Activated naive CD8-positive, alpha-beta T cell treated with anti-CD3 and anti-CD28 coated beads, Interleukin-2, amount 50 U/mL, for 24 hours (primary cell): ENCODE results near the gene AAMP.
A peak's percentile ranks its signal among the peaks of the same experiment; 100 is the strongest.

Experiments
- ATAC-seq: fragments of 150-1000 bp; cut with Tn5 transposase; one replicate; pipeline ENCODE4 v1.10.0; 2021
- DNase-seq: peaks from one replicate; pipeline ENCODE4 v3.0.0; 2021
- H3K27ac Mint-ChIP-seq: one replicate; pipeline ENCODE4 v1.8.0; 2021; ENCODE audit warnings: mild to moderate bottlenecking, mixed read lengths
- H3K27me3 Mint-ChIP-seq: one replicate; pipeline ENCODE4 v1.8.0; 2021; ENCODE audit warnings: mixed read lengths
- H3K36me3 Mint-ChIP-seq: one replicate; pipeline ENCODE4 v1.8.0; 2021; ENCODE audit warnings: low read depth, mixed read lengths
- H3K4me1 Mint-ChIP-seq: one replicate; pipeline ENCODE4 v1.8.0; 2021; ENCODE audit warnings: mixed read lengths
- H3K4me3 Mint-ChIP-seq: one replicate; pipeline ENCODE4 v1.8.0; 2021; ENCODE audit warnings: mild to moderate bottlenecking, moderate library complexity, mixed read lengths
- H3K9me3 Mint-ChIP-seq: one replicate; pipeline ENCODE4 v1.8.0; 2021; ENCODE audit warnings: mixed read lengths

The AAMP gene

GRCh38 chr2:218286570-218287459 is 16.9 kb upstream of the AAMP start:
- Mint-ChIP-seq H3K4me3 (peak overlapping the region; percentile 83), H3K27me3 (no peaks in the 10 kb centered on the region)

GRCh38 chr2:218285604-218286003 is 15.7 kb upstream of the AAMP start:
- Mint-ChIP-seq H3K4me3 (peak overlapping the region; percentile 83), H3K4me1 (peaks cover 76% of the 10 kb centered on the region), H3K27ac (peak overlapping the region; percentile 98), H3K27me3 (no peaks in the 10 kb centered on the region), H3K9me3 (no peaks in the 10 kb centered on the region), H3K36me3 (peaks cover 12% of the 10 kb centered on the region)
- ATAC-seq = no peak
- no peak for DNase-seq

More at GRCh38 chr2:218286570-218287459, 16.9 kb upstream of the AAMP start:
- DNase-seq = peak; percentile 84
- H3K9me3 Mint-ChIP-seq = no peaks in the 10 kb centered on the region
- peak; percentile 81 for ATAC-seq
- peaks cover 83% of the 10 kb centered on the region for H3K4me1 Mint-ChIP-seq
- peak overlapping the region; percentile 98 for H3K27ac Mint-ChIP-seq
- H3K36me3 Mint-ChIP-seq = peaks cover 9% of the 10 kb centered on the region

- peaks cover 19% of the 10 kb centered on the region for H3K36me3 Mint-ChIP-seq
- no peaks in the 10 kb centered on the region for H3K27me3 Mint-ChIP-seq
- H3K4me1 Mint-ChIP-seq = peaks cover 63% of the 10 kb centered on the region
- DNase-seq (peak; percentile 66), ATAC-seq (peak; percentile 59)
- peak overlapping the region; percentile 83 for H3K4me3 Mint-ChIP-seq
- peak overlapping the region; percentile 98 for H3K27ac Mint-ChIP-seq
- no peaks in the 10 kb centered on the region for H3K9me3 Mint-ChIP-seq
Measured at GRCh38 chr2:218284106-218284811, 14.3 kb upstream of the AAMP start.

GRCh38 chr2:218282173-218282991 is 12.4 kb upstream of the AAMP start:
- H3K36me3 Mint-ChIP-seq = peaks cover 13% of the 10 kb centered on the region
- H3K9me3 Mint-ChIP-seq = no peaks in the 10 kb centered on the region
- H3K4me3 Mint-ChIP-seq = no peak overlapping the region
- H3K27me3 Mint-ChIP-seq = no peaks in the 10 kb centered on the region
- DNase-seq (no peak), ATAC-seq (no peak)
- peak overlapping the region; percentile 27 for H3K27ac Mint-ChIP-seq
- peaks cover 46% of the 10 kb centered on the region for H3K4me1 Mint-ChIP-seq

- Mint-ChIP-seq H3K36me3 (peaks cover 13% of the 10 kb centered on the region), H3K4me3 (no peak overlapping the region), H3K27ac (no peak overlapping the region), H3K9me3 (no peaks in the 10 kb centered on the region), H3K4me1 (peaks cover 36% of the 10 kb centered on the region), H3K27me3 (no peaks in the 10 kb centered on the region)
- ATAC-seq (no peak), DNase-seq (no peak)
Measured at GRCh38 chr2:218281449-218281848, 11.5 kb upstream of the AAMP start.

GRCh38 chr2:218280260-218280870 is 10.4 kb upstream of the AAMP start:
- no peak for DNase-seq
- ATAC-seq = no peak
- Mint-ChIP-seq H3K36me3 (peaks cover 15% of the 10 kb centered on the region), H3K27ac (no peak overlapping the region), H3K4me1 (peaks cover 26% of the 10 kb centered on the region), H3K9me3 (no peaks in the 10 kb centered on the region), H3K27me3 (no peaks in the 10 kb centered on the region), H3K4me3 (no peak overlapping the region)

GRCh38 chr2:218278531-218279360 is 8.8 kb upstream of the AAMP start:
- H3K27ac Mint-ChIP-seq = no peak overlapping the region
- H3K4me1 Mint-ChIP-seq = peaks cover 9% of the 10 kb centered on the region

GRCh38 chr2:218277921-218278320 is 8.0 kb upstream of the AAMP start:
- H3K27me3 Mint-ChIP-seq = no peaks in the 10 kb centered on the region
- no peak overlapping the region for H3K4me3 Mint-ChIP-seq
- no peak for DNase-seq
- no peak overlapping the region for H3K27ac Mint-ChIP-seq
- H3K4me1 Mint-ChIP-seq = peaks cover 5% of the 10 kb centered on the region
- peaks cover 17% of the 10 kb centered on the region for H3K36me3 Mint-ChIP-seq
- no peaks in the 10 kb centered on the region for H3K9me3 Mint-ChIP-seq
- no peak for ATAC-seq

More at GRCh38 chr2:218278531-218279360, 8.8 kb upstream of the AAMP start:
- no peaks in the 10 kb centered on the region for H3K27me3 Mint-ChIP-seq
- no peaks in the 10 kb centered on the region for H3K9me3 Mint-ChIP-seq
- H3K36me3 Mint-ChIP-seq = peaks cover 17% of the 10 kb centered on the region
- no peak for ATAC-seq
- no peak for DNase-seq
- H3K4me3 Mint-ChIP-seq = no peak overlapping the region

- no peak for ATAC-seq
- H3K27me3 Mint-ChIP-seq = no peaks in the 10 kb centered on the region
- no peak overlapping the region for H3K4me3 Mint-ChIP-seq
- H3K4me1 Mint-ChIP-seq = peaks cover 6% of the 10 kb centered on the region
- H3K9me3 Mint-ChIP-seq = no peaks in the 10 kb centered on the region
- H3K36me3 Mint-ChIP-seq = peaks cover 17% of the 10 kb centered on the region
- DNase-seq = no peak
- peak overlapping the region; percentile 23 for H3K27ac Mint-ChIP-seq
Measured at GRCh38 chr2:218276986-218277755, 7.2 kb upstream of the AAMP start.

- no peaks in the 10 kb centered on the region for H3K9me3 Mint-ChIP-seq
- H3K4me3 Mint-ChIP-seq = no peak overlapping the region
- no peak for ATAC-seq
- no peak for DNase-seq
- no peak overlapping the region for H3K27ac Mint-ChIP-seq
- peaks cover 13% of the 10 kb centered on the region for H3K36me3 Mint-ChIP-seq
- H3K27me3 Mint-ChIP-seq = no peaks in the 10 kb centered on the region
- peaks cover 20% of the 10 kb centered on the region for H3K4me1 Mint-ChIP-seq
Measured at GRCh38 chr2:218275371-218276072, 5.6 kb upstream of the AAMP start.

GRCh38 chr2:218274586-218274985 is 4.6 kb upstream of the AAMP start:
- no peak overlapping the region for H3K4me3 Mint-ChIP-seq
- H3K36me3 Mint-ChIP-seq = peaks cover 7% of the 10 kb centered on the region
- DNase-seq (no peak), ATAC-seq (no peak)
- no peaks in the 10 kb centered on the region for H3K27me3 Mint-ChIP-seq
- H3K4me1 Mint-ChIP-seq = peaks cover 22% of the 10 kb centered on the region
- peak overlapping the region; percentile 14 for H3K27ac Mint-ChIP-seq
- H3K9me3 Mint-ChIP-seq = no peaks in the 10 kb centered on the region

GRCh38 chr2:218273908-218274249 is 3.9 kb upstream of the AAMP start:
- peaks cover 11% of the 10 kb centered on the region for H3K36me3 Mint-ChIP-seq
- ATAC-seq (no peak), DNase-seq (no peak)
- no peaks in the 10 kb centered on the region for H3K27me3 Mint-ChIP-seq
- no peak overlapping the region for H3K27ac Mint-ChIP-seq
- H3K4me3 Mint-ChIP-seq = no peak overlapping the region
- peaks cover 29% of the 10 kb centered on the region for H3K4me1 Mint-ChIP-seq
- no peaks in the 10 kb centered on the region for H3K9me3 Mint-ChIP-seq
